Thoracic aorta (tissue), 2 donors: ENCODE measurements around the gene UGCG. TPM values are rescaled to one million over a fixed set of nuclear protein-coding genes. Genes with fewer than 3 reads are reported as not detected.

Experiments
- ATAC-seq: fragments of 150-250 bp; one replicate; pipeline ENCODE4 v1.8.0; 2017; ENCODE audit warnings: low read depth; ENCODE audit not compliant: insufficient number of reproducible peaks, low FRiP score
- DNase-seq: peaks from one replicate; pipeline ENCODE4 v3.0.0-alpha.2; 2020; ENCODE audit warnings: low spot score
- H3K27ac ChIP-seq, 2 donors: fragments of 200-600 bp; sonication (generic); 1 replicate in 1 of 2; 2 replicates in 1 of 2; pipeline ENCODE4 v1.5.1; 2016; ENCODE audit warnings: mild to moderate bottlenecking in 2 of 2, moderate library complexity in 2 of 2
- H3K27me3 ChIP-seq: fragments of 200-600 bp; sonication (generic); replicated peaks from 2 replicates; pipeline ENCODE4 v1.6.0; 2016; ENCODE audit warnings: mild to moderate bottlenecking; ENCODE audit not compliant: insufficient read depth
- H3K36me3 ChIP-seq: fragments of 200-600 bp; sonication (generic); one replicate; pipeline ENCODE4 v1.5.1; 2016
- H3K4me1 ChIP-seq, 2 donors: fragments of 200-600 bp; sonication (generic); 1 replicate in 1 of 2; 2 replicates in 1 of 2; pipeline versions ENCODE4 v1.5.1 to v1.6.0; 2016; ENCODE audit warnings: low read depth in 2 of 2, mild to moderate bottlenecking in 1 of 2; ENCODE audit not compliant: control insufficient read depth in 1 of 2
- H3K4me3 ChIP-seq: fragments of 200-600 bp; sonication (generic); 2 replicates; pipeline ENCODE4 v1.5.1; 2016; ENCODE audit warnings: mild to moderate bottlenecking
- H3K9me3 ChIP-seq: fragments of 200-600 bp; sonication (generic); 2 replicates; pipeline ENCODE4 v1.5.1; 2016
- CTCF ChIP-seq: fragments of 200-600 bp; sonication (generic); IDR thresholded peaks from one replicate; pipeline ENCODE4 v1.5.1; 2019; ENCODE audit warnings: antibody characterized with exemption
- total RNA-seq, 2 donors: library from RNA; depleted of rRNA; stranded (reverse); fragments of >200 nt; gene quantifications; one replicate each; pipeline versions ENCODE4 v1.1.0 to v1.2.3, GENCODE V29; 2016

Gene UGCG
- total RNA-seq, 2 donors from 2014 or later, result 17.9 to 87.8 TPM

GRCh38 chr9:111868475-111868874, 28.1 kb upstream of the UGCG start:
- no peak for TF ChIP-seq CTCF
- DNase-seq, result no peak
- ATAC-seq, result no peak
- H3K4me1 ChIP-seq, result no peaks in the 10 kb centered on the region
- no peak overlapping the region for H3K27ac ChIP-seq
- no peaks in the 10 kb centered on the region for H3K9me3 ChIP-seq
- no peak overlapping the region for H3K4me3 ChIP-seq
- H3K36me3 ChIP-seq, result no peaks in the 10 kb centered on the region
- no peaks in the 10 kb centered on the region for H3K27me3 ChIP-seq

- H3K4me3 ChIP-seq, result no peak overlapping the region
- H3K27me3 ChIP-seq, result no peaks in the 10 kb centered on the region
- H3K9me3 ChIP-seq, result no peaks in the 10 kb centered on the region
- no peak for TF ChIP-seq CTCF
- H3K27ac ChIP-seq, result no peak overlapping the region
- ATAC-seq, result no peak
- no peak for DNase-seq
- no peaks in the 10 kb centered on the region for H3K36me3 ChIP-seq
- no peaks in the 10 kb centered on the region for H3K4me1 ChIP-seq
Observed at GRCh38 chr9:111870774-111871498, 25.7 kb upstream of the UGCG start.

GRCh38 chr9:111871499-111871855, 25.1 kb upstream of the UGCG start:
- ATAC-seq, result no peak
- TF ChIP-seq CTCF, result no peak

GRCh38 chr9:111872886-111873285, 23.7 kb upstream of the UGCG start:
- DNase-seq (no peak), ATAC-seq (no peak)
- Histone ChIP-seq H3K36me3 (no peaks in the 10 kb centered on the region), H3K9me3 (no peaks in the 10 kb centered on the region), H3K4me3 (no peak overlapping the region), H3K27me3 (no peaks in the 10 kb centered on the region), H3K4me1 (no peaks in the 10 kb centered on the region), H3K27ac (no peak overlapping the region)
- no peak for TF ChIP-seq CTCF

More at GRCh38 chr9:111871499-111871855, 25.1 kb upstream of the UGCG start:
- H3K27ac ChIP-seq, result no peak overlapping the region
- H3K4me3 ChIP-seq, result no peak overlapping the region
- no peaks in the 10 kb centered on the region for H3K27me3 ChIP-seq
- no peaks in the 10 kb centered on the region for H3K36me3 ChIP-seq
- no peak for DNase-seq
- no peaks in the 10 kb centered on the region for H3K4me1 ChIP-seq
- H3K9me3 ChIP-seq, result no peaks in the 10 kb centered on the region

GRCh38 chr9:111873901-111874300, 22.7 kb upstream of the UGCG start:
- Histone ChIP-seq H3K27me3 (no peaks in the 10 kb centered on the region), H3K4me1 (no peaks in the 10 kb centered on the region), H3K9me3 (no peaks in the 10 kb centered on the region), H3K36me3 (no peaks in the 10 kb centered on the region), H3K27ac (no peak overlapping the region), H3K4me3 (no peak overlapping the region)
- DNase-seq, result no peak
- no peak for TF ChIP-seq CTCF
- ATAC-seq, result no peak
